GM19239 (cell line): ENCODE data around the gene KCTD7.
"Not testable (repeated sequence)": the region's sequence is repeated elsewhere in the genome, so short reads cannot be mapped to it uniquely, and the experiment has no call there.

Experiments used
- DNase-seq: peaks from one replicate; pipeline ENCODE4 v3.0.0; 2011; ENCODE audit warnings: low spot score; ENCODE audit not compliant: insufficient read length
- FAIRE-seq: peaks from 2 replicates; lab custom pipeline; 2011; peaks lifted over from hg19 to GRCh38; lab: Jason Lieb, UNC

KCTD7 gene

GRCh38 chr7:66643395-66643794 is 14.7 kb downstream of the KCTD7 start:
- no peak for DNase-seq
- no peak for FAIRE-seq

GRCh38 chr7:66651026-66651425 is 22.3 kb downstream of the KCTD7 start:
- not testable (repeated sequence) for DNase-seq, FAIRE-seq

- not testable (repeated sequence) for FAIRE-seq, DNase-seq
Observed at GRCh38 chr7:66653719-66654274, 25.1 kb downstream of the KCTD7 start.

GRCh38 chr7:66654275-66655112 is 25.8 kb downstream of the KCTD7 start:
- FAIRE-seq (peak; percentile 93), DNase-seq (peak; percentile 97)

- not testable (repeated sequence) for DNase-seq
- FAIRE-seq: peak; percentile 55
Observed at GRCh38 chr7:66655113-66655806, 26.6 kb downstream of the KCTD7 start.

- not testable (repeated sequence) for DNase-seq, FAIRE-seq
Observed at GRCh38 chr7:66655826-66656485, 27.3 kb downstream of the KCTD7 start.

GRCh38 chr7:66657798-66658197 is 29.1 kb downstream of the KCTD7 start:
- FAIRE-seq (no peak), DNase-seq (no peak)

- no peak for FAIRE-seq
- DNase-seq: no peak
Observed at GRCh38 chr7:66662646-66663264, 34.1 kb downstream of the KCTD7 start.

- no peak for FAIRE-seq
- DNase-seq: no peak
Observed at GRCh38 chr7:66664590-66665293, 36.1 kb downstream of the KCTD7 start.

- no peak for FAIRE-seq
Observed at GRCh38 chr7:66666313-66666952, 37.8 kb downstream of the KCTD7 start.

GRCh38 chr7:66667023-66667728 is 38.5 kb downstream of the KCTD7 start:
- DNase-seq: no peak
- FAIRE-seq: no peak

More at GRCh38 chr7:66666313-66666952, 37.8 kb downstream of the KCTD7 start:
- no peak for DNase-seq

GRCh38 chr7:66668112-66668511 is 39.4 kb downstream of the KCTD7 start:
- no peak for DNase-seq
- FAIRE-seq: no peak

- DNase-seq: no peak
- no peak for FAIRE-seq
Observed at GRCh38 chr7:66668677-66669076, 40.0 kb downstream of the KCTD7 start.

- FAIRE-seq (no peak), DNase-seq (no peak)
Observed at GRCh38 chr7:66669088-66669487, 40.4 kb downstream of the KCTD7 start.

GRCh38 chr7:66669496-66669895 is 40.8 kb downstream of the KCTD7 start:
- no peak for FAIRE-seq

GRCh38 chr7:66671034-66671433 is 42.4 kb downstream of the KCTD7 start:
- FAIRE-seq: no peak
- DNase-seq: no peak

More at GRCh38 chr7:66669496-66669895, 40.8 kb downstream of the KCTD7 start:
- DNase-seq: no peak

- not testable (repeated sequence) for DNase-seq, FAIRE-seq
Observed at GRCh38 chr7:66671486-66671885, 42.8 kb downstream of the KCTD7 start.

GRCh38 chr7:66672432-66673123 is 43.9 kb downstream of the KCTD7 start:
- DNase-seq, FAIRE-seq: not testable (repeated sequence)
